ENCODE results near the gene TPM4.

Gene TPM4

DNA sequence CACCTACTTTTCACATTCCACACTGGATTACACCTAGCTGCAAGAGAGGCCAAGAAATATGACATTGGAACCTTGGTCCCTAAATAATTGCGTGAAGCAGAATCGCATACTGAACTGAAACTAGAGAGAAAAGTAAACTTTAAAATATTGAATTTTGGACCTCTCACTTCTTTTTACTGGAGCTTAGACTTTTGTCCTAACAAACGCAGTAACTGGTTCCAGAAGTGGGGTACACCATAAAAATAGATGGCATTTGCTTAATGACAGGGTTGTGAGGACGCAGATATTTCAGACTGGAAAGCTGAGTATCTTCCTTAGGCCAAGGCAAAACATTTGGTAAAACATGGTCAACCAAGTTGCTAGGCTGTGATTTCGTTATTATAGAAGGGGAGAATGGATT lies 19.2 kb upstream of the TPM4 start:
- CTCF ChIA-PET = interaction anchor here (0.5 to 3.0 kb wide), 4 partner anchors 9 to 258 kb away, joined by 3 to 19 read pairs (median 8); no protein-coding TSS in a partner anchor

DNA sequence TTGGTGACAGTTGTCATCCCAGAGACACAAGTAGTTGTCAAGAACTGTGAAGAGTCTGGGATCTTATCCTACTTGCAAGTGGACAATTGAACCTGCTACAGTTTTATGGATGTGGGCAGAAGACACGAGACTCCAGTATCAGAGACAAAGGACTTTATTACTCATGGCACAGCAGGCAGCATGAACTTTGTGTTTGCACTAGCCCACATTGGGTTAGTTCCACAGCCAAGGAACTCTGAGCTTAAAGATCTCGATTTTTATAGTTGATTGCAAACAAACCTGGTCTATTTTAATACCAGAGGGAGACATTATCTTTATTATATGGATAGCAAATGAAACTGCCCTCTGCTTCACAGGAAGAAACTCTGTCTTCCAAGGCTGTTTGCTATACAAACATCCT lies 16.0 kb upstream of the TPM4 start:
- CTCF ChIA-PET = interaction anchor here (0.6 to 4.0 kb wide), 11 partner anchors 8 to 187 kb away, joined by 3 to 32 read pairs (median 3); no protein-coding TSS in a partner anchor
- no peak for DNase-seq (ENCODE audit: low read depth, low spot score)
- POLR2A ChIA-PET = no interaction called here
- TF ChIP-seq, protein P1, sequence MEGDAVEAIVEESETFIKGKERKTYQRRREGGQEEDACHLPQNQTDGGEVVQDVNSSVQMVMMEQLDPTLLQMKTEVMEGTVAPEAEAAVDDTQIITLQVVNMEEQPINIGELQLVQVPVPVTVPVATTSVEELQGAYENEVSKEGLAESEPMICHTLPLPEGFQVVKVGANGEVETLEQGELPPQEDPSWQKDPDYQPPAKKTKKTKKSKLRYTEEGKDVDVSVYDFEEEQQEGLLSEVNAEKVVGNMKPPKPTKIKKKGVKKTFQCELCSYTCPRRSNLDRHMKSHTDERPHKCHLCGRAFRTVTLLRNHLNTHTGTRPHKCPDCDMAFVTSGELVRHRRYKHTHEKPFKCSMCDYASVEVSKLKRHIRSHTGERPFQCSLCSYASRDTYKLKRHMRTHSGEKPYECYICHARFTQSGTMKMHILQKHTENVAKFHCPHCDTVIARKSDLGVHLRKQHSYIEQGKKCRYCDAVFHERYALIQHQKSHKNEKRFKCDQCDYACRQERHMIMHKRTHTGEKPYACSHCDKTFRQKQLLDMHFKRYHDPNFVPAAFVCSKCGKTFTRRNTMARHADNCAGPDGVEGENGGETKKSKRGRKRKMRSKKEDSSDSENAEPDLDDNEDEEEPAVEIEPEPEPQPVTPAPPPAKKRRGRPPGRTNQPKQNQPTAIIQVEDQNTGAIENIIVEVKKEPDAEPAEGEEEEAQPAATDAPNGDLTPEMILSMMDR (IDR thresholded peaks at IDR 0.05; ENCODE audit: insufficient read depth, low read length, missing control alignments) = no peak
- no peak overlapping the region for H3K4me3 ChIP-seq (ENCODE audit: low read depth, low read length)

More for the DNA sequence above, 19.2 kb upstream of the TPM4 start:
- TF ChIP-seq, protein P1 (IDR thresholded peaks at IDR 0.05; ENCODE audit: insufficient read depth, low read length, missing control alignments) = no peak
- H3K4me3 ChIP-seq (ENCODE audit: low read depth, low read length) = no peak overlapping the region
- DNase-seq (ENCODE audit: low read depth, low spot score) = no peak
- POLR2A ChIA-PET = no interaction called here

DNA sequence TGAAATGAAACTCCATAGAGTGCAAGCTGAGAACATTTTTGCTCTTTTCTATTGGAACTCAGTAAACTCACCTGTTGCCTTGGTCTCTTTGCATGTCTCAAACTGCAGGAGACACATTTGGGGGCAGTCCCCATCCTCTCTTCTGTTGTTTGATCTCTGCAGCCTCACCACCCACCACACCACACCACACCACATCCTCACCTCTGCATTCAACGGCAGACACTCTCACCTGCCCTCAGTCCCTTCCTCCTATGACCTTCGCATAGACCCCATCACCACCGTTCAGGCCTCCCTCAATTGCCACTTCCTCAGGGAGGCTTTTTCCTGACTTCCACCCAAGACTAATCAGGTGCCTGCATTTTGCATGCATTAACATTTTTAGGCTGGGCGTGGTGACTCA lies 14.4 kb upstream of the TPM4 start:
- POLR2A ChIA-PET = interaction anchor here (1.3 kb wide), 1 partner anchor 14 kb away, joined by 4 read pairs; the partner anchor contains the start of gene TPM4
- CTCF ChIA-PET = interaction anchor here (1.1 to 4.0 kb wide), 10 partner anchors 11 to 124 kb away, joined by 3 to 32 read pairs (median 10); partner anchors contain the start of genes FAM32A and TPM4
- no peak for DNase-seq (ENCODE audit: low read depth, low spot score)
- no peak overlapping the region for H3K4me3 ChIP-seq (ENCODE audit: low read depth, low read length)
- TF ChIP-seq, protein P1 (IDR thresholded peaks at IDR 0.05; ENCODE audit: insufficient read depth, low read length, missing control alignments) = no peak

DNA sequence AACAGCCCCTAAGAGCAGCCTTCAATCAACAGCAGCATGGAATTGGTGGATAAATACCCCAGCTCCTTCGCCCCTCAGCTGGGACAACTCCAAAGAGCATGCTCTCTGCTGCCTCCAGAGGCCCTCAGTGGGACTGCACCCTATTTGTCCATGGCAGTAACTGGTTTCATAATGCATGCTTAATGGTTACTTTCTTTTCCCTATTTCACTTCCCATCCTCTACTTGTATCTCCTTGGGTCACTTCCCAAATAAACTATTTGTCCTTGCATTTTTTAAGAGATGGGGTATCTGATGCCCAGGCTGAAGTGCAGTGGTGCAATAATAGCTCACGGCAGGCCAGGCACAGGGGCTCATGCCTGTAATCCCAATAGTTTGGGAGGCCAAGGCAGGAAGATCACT lies 13.5 kb upstream of the TPM4 start:
- H3K4me3 ChIP-seq (ENCODE audit: low read depth, low read length) = no peak overlapping the region
- DNase-seq (ENCODE audit: low read depth, low spot score) = no peak
- ChIA-PET POLR2A (interaction anchor here (0.7 to 1.3 kb wide), 2 partner anchors 14 to 33 kb away, joined by 3 to 4 read pairs; partner anchors contain the start of gene TPM4), CTCF (interaction anchor here (1.1 to 5.1 kb wide), 16 partner anchors 9 to 140 kb away, joined by 3 to 45 read pairs (median 4); partner anchors contain the start of genes FAM32A and TPM4)
- TF ChIP-seq, protein P1 (IDR thresholded peaks at IDR 0.05; ENCODE audit: insufficient read depth, low read length, missing control alignments) = peak; percentile 84

DNA sequence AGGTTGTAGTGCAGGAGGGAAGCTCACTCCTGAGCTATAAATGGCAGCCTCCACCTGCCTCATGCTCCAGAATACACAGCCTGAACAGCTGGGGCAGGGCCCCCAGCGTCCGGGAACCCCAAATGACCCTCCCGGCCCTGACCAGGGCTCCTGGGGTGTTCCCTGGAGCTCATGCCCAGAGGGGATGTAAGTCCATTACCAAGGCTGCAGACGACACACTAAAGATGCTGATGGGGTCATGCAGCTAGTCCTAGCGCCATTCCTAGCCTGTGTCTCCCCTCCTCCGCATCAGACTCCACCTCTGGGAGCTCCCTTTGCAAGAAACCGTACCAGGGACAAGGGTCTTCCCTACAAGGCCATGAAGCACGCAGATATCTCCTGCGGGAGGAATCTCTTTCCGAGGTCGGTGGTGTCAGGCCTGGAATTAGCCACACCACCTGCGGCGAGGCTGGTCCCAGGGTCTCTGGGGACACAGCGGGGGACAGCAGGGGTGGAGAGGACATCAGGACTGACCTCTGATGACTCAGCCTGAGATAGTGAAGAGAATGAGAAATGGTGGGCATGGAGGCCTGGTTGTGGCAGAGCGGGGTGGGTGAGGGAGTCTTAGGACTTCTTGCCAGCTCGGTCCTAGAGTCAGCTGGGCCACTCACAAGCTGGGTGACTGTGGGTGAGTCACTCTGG lies 11.9 kb upstream of the TPM4 start:
- POLR2A ChIA-PET = interaction anchor here (1.6 to 4.5 kb wide), 2 partner anchors 11 to 15 kb away, joined by 5 to 35 read pairs; partner anchors contain the start of gene TPM4

More for the DNA sequence above, 11.9 kb upstream of the TPM4 start:
- CTCF ChIA-PET = interaction anchor here (1.0 to 5.1 kb wide), 9 partner anchors 8 to 121 kb away, joined by 3 to 45 read pairs (median 11); partner anchors contain the start of gene TPM4
- H3K4me3 ChIP-seq (ENCODE audit: low read depth, low read length) = no peak overlapping the region
- TF ChIP-seq, protein P1 (IDR thresholded peaks at IDR 0.05; ENCODE audit: insufficient read depth, low read length, missing control alignments) = no peak
- no peak for DNase-seq (ENCODE audit: low read depth, low spot score)
